Loucy (cell line): ENCODE data around the gene LRRK1.

Experiments used
- H2AFZ ChIP-seq: fragments of 200-600 bp; sonication (generic); 2 replicates; pipeline ENCODE4 v1.6.0; 2016; ENCODE audit warnings: antibody characterized with exemption, mild to moderate bottlenecking, low read length, moderate library complexity
- H3F3A ChIP-seq: fragments of 200-600 bp; 2 replicates; pipeline ENCODE4 v1.6.0; 2016; ENCODE audit warnings: antibody characterized with exemption, low read depth, mild to moderate bottlenecking
- H3K27me3 ChIP-seq: fragments of 200-600 bp; sonication (generic); 2 replicates; pipeline ENCODE4 v1.6.1; 2014; ENCODE audit warnings: low read length, mild to moderate bottlenecking; ENCODE audit not compliant: insufficient read depth, poor library complexity, severe bottlenecking
- H3K36me3 ChIP-seq: fragments of 200-600 bp; sonication (generic); 2 replicates; pipeline ENCODE4 v1.6.1; 2016; ENCODE audit warnings: low read length; ENCODE audit not compliant: insufficient read depth
- H3K4me1 ChIP-seq: fragments of 200-600 bp; sonication (generic); 2 replicates; pipeline ENCODE4 v1.5.1; 2014; ENCODE audit warnings: low read length, mild to moderate bottlenecking; ENCODE audit not compliant: insufficient read depth, poor library complexity, severe bottlenecking
- H3K4me2 ChIP-seq: fragments of 200-600 bp; sonication (generic); 2 replicates; pipeline ENCODE4 v1.6.0; 2014; ENCODE audit warnings: antibody characterized with exemption, low read length, low read depth, mild to moderate bottlenecking; ENCODE audit not compliant: poor library complexity, severe bottlenecking
- H3K4me3 ChIP-seq: fragments of 200-600 bp; sonication (generic); 2 replicates; pipeline ENCODE4 v1.5.1; 2014; ENCODE audit warnings: low read length, mild to moderate bottlenecking, mixed read lengths; ENCODE audit not compliant: poor library complexity, severe bottlenecking
- H3K79me2 ChIP-seq: fragments of 200-600 bp; sonication (generic); 2 replicates; pipeline ENCODE4 v1.6.1; 2014; ENCODE audit warnings: low read length; ENCODE audit not compliant: insufficient read depth
- H3K9ac ChIP-seq: fragments of 200-600 bp; sonication (generic); 2 replicates; pipeline ENCODE4 v1.6.0; 2014; ENCODE audit warnings: mild to moderate bottlenecking, low read depth, low read length, moderate library complexity; ENCODE audit not compliant: poor library complexity, severe bottlenecking
- H3K9me2 ChIP-seq: fragments of 200-600 bp; sonication (generic); replicated peaks from 2 replicates; pipeline ENCODE4 v1.6.1; 2016; ENCODE audit warnings: low read depth, low read length, mixed read lengths
- H3K9me3 ChIP-seq: fragments of 200-600 bp; sonication (generic); 2 replicates; pipeline ENCODE4 v1.6.1; 2014; ENCODE audit warnings: mild to moderate bottlenecking, antibody characterized with exemption, low read length, low read depth; ENCODE audit not compliant: insufficient read depth
- H4K20me1 ChIP-seq: fragments of 200-600 bp; sonication (generic); 2 replicates; pipeline ENCODE4 v1.6.0; 2014; ENCODE audit warnings: antibody characterized with exemption, low read length, mild to moderate bottlenecking; ENCODE audit not compliant: insufficient read depth, poor library complexity, severe bottlenecking
- EZH2phosphoT487 ChIP-seq: fragments of 200-600 bp; IDR thresholded peaks from 2 replicates; pipeline ENCODE4 v1.6.1; 2018; ENCODE audit warnings: antibody characterized with exemption, mild to moderate bottlenecking, moderate library complexity, borderline replicate concordance
- TF ChIP-seq, protein P1 (sequence below): fragments of 200-600 bp; sonication (generic); conservative IDR thresholded peaks from 2 replicates; pipeline ENCODE4 v1.5.1; 2014; ENCODE audit warnings: mild to moderate bottlenecking, antibody characterized with exemption, low read length

Gene LRRK1

DNA sequence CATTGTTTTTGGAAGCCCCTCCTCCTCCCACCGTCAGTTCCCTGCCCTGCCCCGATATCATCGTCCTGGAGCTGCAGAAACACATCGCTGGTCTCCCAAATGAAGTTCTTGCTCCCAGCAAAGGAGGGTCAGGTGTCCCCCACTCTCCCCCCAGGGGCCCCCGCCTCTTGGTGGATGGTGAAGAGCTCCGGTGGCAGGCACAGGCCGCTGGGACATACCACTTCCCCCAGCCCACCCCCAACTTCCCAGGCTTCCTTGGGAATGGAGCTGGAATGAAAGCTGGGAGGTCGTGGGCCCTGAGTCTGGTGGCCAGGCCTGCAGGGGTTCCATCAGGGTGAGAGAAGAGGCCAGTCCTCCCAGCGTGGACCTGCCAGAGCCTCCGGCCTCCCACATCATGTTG is 195.0 kb downstream of the LRRK1 start:
- H3K27me3 ChIP-seq: no peaks in the 10 kb centered on the region
- H3K4me1 ChIP-seq: peaks cover 17% of the 10 kb centered on the region
- no peak overlapping the region for H2AFZ ChIP-seq
- no peaks in the 10 kb centered on the region for H3K79me2 ChIP-seq
- H3K9me3 ChIP-seq: no peaks in the 10 kb centered on the region
- TF ChIP-seq, protein P1, sequence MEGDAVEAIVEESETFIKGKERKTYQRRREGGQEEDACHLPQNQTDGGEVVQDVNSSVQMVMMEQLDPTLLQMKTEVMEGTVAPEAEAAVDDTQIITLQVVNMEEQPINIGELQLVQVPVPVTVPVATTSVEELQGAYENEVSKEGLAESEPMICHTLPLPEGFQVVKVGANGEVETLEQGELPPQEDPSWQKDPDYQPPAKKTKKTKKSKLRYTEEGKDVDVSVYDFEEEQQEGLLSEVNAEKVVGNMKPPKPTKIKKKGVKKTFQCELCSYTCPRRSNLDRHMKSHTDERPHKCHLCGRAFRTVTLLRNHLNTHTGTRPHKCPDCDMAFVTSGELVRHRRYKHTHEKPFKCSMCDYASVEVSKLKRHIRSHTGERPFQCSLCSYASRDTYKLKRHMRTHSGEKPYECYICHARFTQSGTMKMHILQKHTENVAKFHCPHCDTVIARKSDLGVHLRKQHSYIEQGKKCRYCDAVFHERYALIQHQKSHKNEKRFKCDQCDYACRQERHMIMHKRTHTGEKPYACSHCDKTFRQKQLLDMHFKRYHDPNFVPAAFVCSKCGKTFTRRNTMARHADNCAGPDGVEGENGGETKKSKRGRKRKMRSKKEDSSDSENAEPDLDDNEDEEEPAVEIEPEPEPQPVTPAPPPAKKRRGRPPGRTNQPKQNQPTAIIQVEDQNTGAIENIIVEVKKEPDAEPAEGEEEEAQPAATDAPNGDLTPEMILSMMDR: no peak
- no peaks in the 10 kb centered on the region for H3K36me3 ChIP-seq
- no peak overlapping the region for H3K4me3 ChIP-seq
- H3K9me2 ChIP-seq: no peaks in the 10 kb centered on the region
- H3K9ac ChIP-seq: no peak overlapping the region
- H3F3A ChIP-seq: no peaks in the 10 kb centered on the region
- no peaks in the 10 kb centered on the region for H4K20me1 ChIP-seq
- no peak overlapping the region for H3K4me2 ChIP-seq

DNA sequence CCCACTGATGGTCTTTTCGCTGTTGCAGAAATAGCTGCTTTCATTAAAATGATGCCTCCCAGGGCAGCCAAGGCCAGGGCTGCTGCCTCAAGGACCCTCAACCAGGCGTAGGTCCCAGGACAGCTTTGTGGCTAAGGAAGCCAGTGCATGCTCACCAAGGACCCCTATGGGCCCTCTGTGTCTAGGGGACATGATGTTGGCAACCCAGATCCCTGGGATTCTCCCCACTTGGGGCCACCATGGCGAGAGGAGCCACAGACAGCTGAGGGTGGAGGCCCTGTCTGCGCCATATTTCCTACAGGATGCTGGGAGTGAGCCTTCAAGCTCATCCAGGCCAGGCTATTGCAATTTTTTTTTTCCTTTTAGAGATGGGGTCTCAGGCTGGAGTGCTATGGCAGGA is 195.5 kb downstream of the LRRK1 start:
- H3K36me3 ChIP-seq: no peaks in the 10 kb centered on the region
- no peaks in the 10 kb centered on the region for H4K20me1 ChIP-seq
- H3K9me3 ChIP-seq: no peaks in the 10 kb centered on the region
- H3F3A ChIP-seq: no peaks in the 10 kb centered on the region
- no peaks in the 10 kb centered on the region for H3K27me3 ChIP-seq
- no peak overlapping the region for H3K9ac ChIP-seq
- no peaks in the 10 kb centered on the region for H3K79me2 ChIP-seq
- no peaks in the 10 kb centered on the region for H3K9me2 ChIP-seq
- no peak overlapping the region for H3K4me2 ChIP-seq
- no peak overlapping the region for H2AFZ ChIP-seq
- TF ChIP-seq, protein P1: no peak
- TF ChIP-seq EZH2phosphoT487: no peak
- H3K4me3 ChIP-seq: no peak overlapping the region
- peaks cover 17% of the 10 kb centered on the region for H3K4me1 ChIP-seq

DNA sequence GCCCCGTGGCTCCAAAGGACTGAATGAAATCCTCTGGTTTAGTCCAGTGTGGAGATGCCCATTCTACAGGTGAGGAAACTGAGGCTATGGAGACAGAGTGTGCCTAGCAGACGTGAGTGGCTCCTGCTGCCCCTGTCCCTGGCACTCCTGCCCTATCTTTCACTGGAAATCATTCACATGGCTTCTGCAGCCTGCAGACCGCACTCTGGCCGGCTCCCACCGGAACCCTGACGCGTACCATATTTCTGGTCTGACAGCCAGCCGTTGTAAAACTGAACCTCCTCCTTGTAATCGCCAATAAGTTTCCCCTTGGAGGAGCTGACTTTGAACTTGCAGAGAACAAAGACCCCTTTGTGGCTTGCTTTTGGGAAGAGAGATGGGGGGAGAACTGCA is 196.2 kb downstream of the LRRK1 start:
- no peaks in the 10 kb centered on the region for H3F3A ChIP-seq
- peak overlapping the region; percentile 39 for H3K4me2 ChIP-seq
- H3K9me2 ChIP-seq: no peaks in the 10 kb centered on the region
- TF ChIP-seq EZH2phosphoT487: no peak
- TF ChIP-seq, protein P1: no peak
- H3K9ac ChIP-seq: peak overlapping the region; percentile 28
- no peak overlapping the region for H2AFZ ChIP-seq
- no peaks in the 10 kb centered on the region for H3K9me3 ChIP-seq
- no peaks in the 10 kb centered on the region for H4K20me1 ChIP-seq
- no peaks in the 10 kb centered on the region for H3K79me2 ChIP-seq
- H3K4me1 ChIP-seq: peaks cover 21% of the 10 kb centered on the region
- no peaks in the 10 kb centered on the region for H3K27me3 ChIP-seq
- no peak overlapping the region for H3K4me3 ChIP-seq
- no peaks in the 10 kb centered on the region for H3K36me3 ChIP-seq
